Measurements from ENCODE around the gene CDC45.

Gene CDC45

GRCh38 chr22:19505735-19506126 is 26.0 kb downstream of the CDC45 start:
- no peak overlapping the region for H3K4me3 ChIP-seq (replicated peaks in 1 of 2; ENCODE audit: low read depth in 2 of 2, low read length in 2 of 2)
- TF ChIP-seq CTCF (IDR thresholded peaks at IDR 0.05; ENCODE audit: low read depth, low read length): no peak
- DNase-seq (ENCODE audit: low read depth in 2 of 2): no peak

GRCh38 chr22:19506212-19506611 is 26.5 kb downstream of the CDC45 start:
- H3K4me3 ChIP-seq (replicated peaks in 1 of 2; ENCODE audit: low read depth in 2 of 2, low read length in 2 of 2): no peak overlapping the region
- no peak for DNase-seq (ENCODE audit: low read depth in 2 of 2)
- TF ChIP-seq CTCF (IDR thresholded peaks at IDR 0.05; ENCODE audit: low read depth, low read length): no peak

GRCh38 chr22:19507534-19507861 is 27.8 kb downstream of the CDC45 start:
- no peak for TF ChIP-seq CTCF (IDR thresholded peaks at IDR 0.05; ENCODE audit: low read depth, low read length)
- no peak for DNase-seq (ENCODE audit: low read depth in 2 of 2)
- H3K4me3 ChIP-seq (replicated peaks in 1 of 2; ENCODE audit: low read depth in 2 of 2, low read length in 2 of 2): no peak overlapping the region

- no peak overlapping the region for H3K4me3 ChIP-seq (replicated peaks in 1 of 2; ENCODE audit: low read depth in 2 of 2, low read length in 2 of 2)
- no peak for DNase-seq (ENCODE audit: low read depth in 2 of 2)
- no peak for TF ChIP-seq CTCF (IDR thresholded peaks at IDR 0.05; ENCODE audit: low read depth, low read length)
Measured at GRCh38 chr22:19508024-19508776, 28.5 kb downstream of the CDC45 start.

- H3K4me3 ChIP-seq (replicated peaks in 1 of 2; ENCODE audit: low read depth in 2 of 2, low read length in 2 of 2): no peak overlapping the region
- no peak for TF ChIP-seq CTCF (IDR thresholded peaks at IDR 0.05; ENCODE audit: low read depth, low read length)
- DNase-seq (ENCODE audit: low read depth in 2 of 2): no peak
Measured at GRCh38 chr22:19509191-19509590, 29.5 kb downstream of the CDC45 start.

- TF ChIP-seq CTCF (IDR thresholded peaks at IDR 0.05; ENCODE audit: low read depth, low read length): no peak
- no peak for DNase-seq (ENCODE audit: low read depth in 2 of 2)
- no peak overlapping the region for H3K4me3 ChIP-seq (replicated peaks in 1 of 2; ENCODE audit: low read depth in 2 of 2, low read length in 2 of 2)
Measured at GRCh38 chr22:19509923-19510322, 30.2 kb downstream of the CDC45 start.

- no peak for TF ChIP-seq CTCF (IDR thresholded peaks at IDR 0.05; ENCODE audit: low read depth, low read length)
Measured at GRCh38 chr22:19510919-19511341, 31.2 kb downstream of the CDC45 start.

More at GRCh38 chr22:19510919-19511341, 31.2 kb downstream of the CDC45 start:
- DNase-seq (ENCODE audit: low read depth in 2 of 2): peak in 1 of 2 donors; percentile 3
- H3K4me3 ChIP-seq (replicated peaks in 1 of 2; ENCODE audit: low read depth in 2 of 2, low read length in 2 of 2): no peak overlapping the region
